ENCODE data around the gene KRT15. TPM values are rescaled to one million over a fixed set of nuclear protein-coding genes. Genes with fewer than 3 reads are reported as not detected.

The KRT15 gene
- total and polyA plus RNA-seq, 2 of the 8 experiments (the other 6 are each of a cell fraction or from before 2014, with no cell fraction given): 0.11 to 0.13 TPM

- H3K79me1 ChIP-seq (ENCODE audit: low read depth, low read length): no peaks in the 10 kb centered on the region
- H3K23ac ChIP-seq (ENCODE audit: insufficient read length): no peak overlapping the region
- no peak for TF ChIP-seq SIN3A (conservative IDR thresholded peaks at IDR 0.05 in 1 of 2, IDR thresholded peaks at IDR 0.05 in 1 of 2; ENCODE audit: low read depth in 1 of 2, low read length in 2 of 2)
- TF ChIP-seq SP2 (IDR thresholded peaks at IDR 0.05; ENCODE audit: low read length): no peak
- no peak for TF ChIP-seq TCF12 (IDR thresholded peaks at IDR 0.05; ENCODE audit: low read depth, low read length)
- no peaks in the 10 kb centered on the region; a peak in 2 of 7 replicates for H3K4me1 ChIP-seq (replicated peaks in 1 of 4; ENCODE audit: control insufficient read depth in 3 of 4, insufficient read depth in 4 of 4, low read length in 3 of 4)
- POLR2A ChIA-PET (ENCODE audit: partially characterized antibody): interaction anchor here (1.3 kb wide), 2 partner anchors 11 to 198 kb away, joined by 3 to 5 read pairs; no protein-coding TSS in a partner anchor
- no peak overlapping the region for H3K56ac ChIP-seq (replicated peaks; ENCODE audit: insufficient read length, low read depth, low read length)
- H4K5ac ChIP-seq (ENCODE audit: insufficient read length, low read depth, low read length): no peak overlapping the region
- no peak overlapping the region for H2BK120ac ChIP-seq (replicated peaks; ENCODE audit: low read depth, low read length)
- H3K9ac ChIP-seq (replicated peaks in 1 of 4; ENCODE audit: extremely low read depth in 1 of 4, low read depth in 3 of 4, low read length in 3 of 4): no peak overlapping the region
- H4K8ac ChIP-seq (ENCODE audit: extremely low read depth, insufficient read depth, low read length): no peak overlapping the region
- no peak overlapping the region for H3K18ac ChIP-seq (ENCODE audit: extremely low read depth, low read length)
- H3K4ac ChIP-seq (replicated peaks; ENCODE audit: insufficient read length, low read depth, low read length): no peak overlapping the region
- H2BK15ac ChIP-seq (ENCODE audit: low read length): no peak overlapping the region
- H3K79me2 ChIP-seq (ENCODE audit: control insufficient read depth in 1 of 2, insufficient read depth in 2 of 2, low read length in 2 of 2): no peaks in the 10 kb centered on the region
- H3K27ac ChIP-seq (ENCODE audit: low read depth, low read length): no peak overlapping the region
- CTCF ChIA-PET (ENCODE audit: partially characterized antibody): interaction anchor here (1.0 to 33.9 kb wide), 9 partner anchors 9 to 171 kb away, joined by 3 to 427 read pairs (median 3); partner anchors contain the start of genes KRT13 and KRT35
- no peaks in the 10 kb centered on the region for H3K23me2 ChIP-seq (ENCODE audit: low read depth, low read length)
- H2BK20ac ChIP-seq (ENCODE audit: low read length): no peak overlapping the region
- H3K9me3 ChIP-seq (ENCODE audit: insufficient read depth in 2 of 2, low read depth in 1 of 2, low read length in 1 of 2): no peaks in the 10 kb centered on the region
- H3K36me3 ChIP-seq (ENCODE audit: control insufficient read depth in 2 of 4, insufficient read depth in 4 of 4, low read length in 3 of 4): no peaks in the 10 kb centered on the region
- H4K20me1 ChIP-seq (replicated peaks in 1 of 2; ENCODE audit: control insufficient read depth in 1 of 2, insufficient read depth in 2 of 2, low read length in 2 of 2): no peaks in the 10 kb centered on the region
- no peak overlapping the region for H4K91ac ChIP-seq (replicated peaks; ENCODE audit: insufficient read length, low read length)
- H2BK12ac ChIP-seq (ENCODE audit: low read depth, low read length): no peak overlapping the region
- 77% methylated on average over 2 of the region's 2 CpGs; no CpG with 5 or more reads in 1 of the 2 experiments for whole genome bisulfite sequencing, 2 experiments (ENCODE audit: extremely low coverage in 1 of 2, insufficient coverage in 1 of 2, insufficient read length in 1 of 2, insufficient replicate concordance in 2 of 2, low coverage in 1 of 2, low lambda C conversion rate in 2 of 2, missing lambda C conversion rate in 1 of 2)
- peaks cover 0 to 7% (median 3%) of the 10 kb centered on the region in 4 experiments; a peak in 4 of 7 replicates for H3K27me3 ChIP-seq (replicated peaks in 1 of 4; ENCODE audit: control insufficient read depth in 3 of 4, extremely low read depth in 1 of 4, insufficient read depth in 3 of 4, low read length in 3 of 4)
- DNase-seq (ENCODE audit: low read depth in 1 of 2, low spot score in 2 of 2): no peak
- no peak overlapping the region for H3K4me2 ChIP-seq (ENCODE audit: insufficient read depth in 1 of 2, low read depth in 2 of 2, low read length in 2 of 2)
- FAIRE-seq: no peak
- no peak overlapping the region for H2BK5ac ChIP-seq (ENCODE audit: low read depth, low read length)
- H2AFZ ChIP-seq (ENCODE audit: low read length): no peak overlapping the region
- no peak overlapping the region for H3K14ac ChIP-seq (ENCODE audit: insufficient read length)
- H3K4me3 ChIP-seq (ENCODE audit: extremely low read depth in 1 of 4, insufficient read depth in 2 of 4, low read depth in 3 of 4, low read length in 4 of 4): no peak overlapping the region
- H2AK5ac ChIP-seq (ENCODE audit: low read depth, low read length): no peak overlapping the region
Measured at GRCh38 chr17:41491476-41491875, 27.2 kb downstream of the KRT15 start.
